NCI-H1105 (cell line): ENCODE data around the gene SLC25A48.

ENCODE experiments used
- DNase-seq: peaks from one replicate; lab custom pipeline; 2025; lab: John Stamatoyannopoulos, UW

The SLC25A48 gene, protein sequence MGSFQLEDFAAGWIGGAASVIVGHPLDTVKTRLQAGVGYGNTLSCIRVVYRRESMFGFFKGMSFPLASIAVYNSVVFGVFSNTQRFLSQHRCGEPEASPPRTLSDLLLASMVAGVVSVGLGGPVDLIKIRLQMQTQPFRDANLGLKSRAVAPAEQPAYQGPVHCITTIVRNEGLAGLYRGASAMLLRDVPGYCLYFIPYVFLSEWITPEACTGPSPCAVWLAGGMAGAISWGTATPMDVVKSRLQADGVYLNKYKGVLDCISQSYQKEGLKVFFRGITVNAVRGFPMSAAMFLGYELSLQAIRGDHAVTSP

DNA sequence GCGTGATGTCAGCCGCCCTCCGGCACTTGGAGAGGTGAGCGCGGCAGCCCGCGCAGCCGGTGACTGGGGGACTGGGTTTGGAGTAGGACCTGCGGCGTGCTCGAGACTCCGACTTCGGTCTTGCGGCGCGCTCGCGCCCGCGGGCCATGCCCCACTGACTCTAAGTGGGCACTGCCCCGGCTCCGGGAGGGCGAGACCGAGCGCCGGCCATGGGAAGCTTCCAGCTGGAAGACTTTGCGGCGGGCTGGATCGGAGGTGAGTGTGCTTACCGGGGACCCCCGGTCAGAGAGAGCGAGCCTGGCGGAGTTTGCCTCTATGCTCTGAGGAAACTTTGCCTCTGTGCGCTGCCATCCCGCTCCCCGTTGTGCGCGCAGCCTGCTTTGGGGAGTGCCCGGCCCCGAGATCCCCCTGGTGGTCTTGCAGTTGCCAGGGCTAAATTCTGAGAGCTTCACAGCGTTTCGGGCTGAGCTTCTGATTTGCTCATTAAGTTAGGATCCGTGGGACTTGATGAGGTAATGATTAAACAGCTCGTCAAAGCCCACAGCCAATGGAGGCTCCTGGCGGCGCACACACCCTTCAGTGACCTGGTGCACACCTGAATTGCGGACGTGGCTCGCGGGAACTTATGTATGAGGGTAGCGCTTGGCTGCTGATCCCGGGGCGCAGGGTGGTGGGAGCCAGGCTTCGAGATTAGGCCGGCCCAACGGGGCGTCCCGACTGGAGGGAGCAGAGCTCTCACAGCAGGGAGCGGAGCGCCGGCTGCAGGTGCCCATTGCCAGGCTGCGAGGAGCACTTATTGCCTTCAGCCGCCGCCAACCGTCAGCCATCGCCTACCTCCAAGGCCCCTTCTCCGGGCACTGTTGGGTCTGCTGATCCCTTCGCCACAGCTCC lies at the start of gene SLC25A48:
Gene SLC25A48 (plus strand): TSS at position 25 of the 891 bp plus-strand sequence. CDS start 185 bp downstream, at position 210.
- DNase-seq: peak; percentile 38

DNA sequence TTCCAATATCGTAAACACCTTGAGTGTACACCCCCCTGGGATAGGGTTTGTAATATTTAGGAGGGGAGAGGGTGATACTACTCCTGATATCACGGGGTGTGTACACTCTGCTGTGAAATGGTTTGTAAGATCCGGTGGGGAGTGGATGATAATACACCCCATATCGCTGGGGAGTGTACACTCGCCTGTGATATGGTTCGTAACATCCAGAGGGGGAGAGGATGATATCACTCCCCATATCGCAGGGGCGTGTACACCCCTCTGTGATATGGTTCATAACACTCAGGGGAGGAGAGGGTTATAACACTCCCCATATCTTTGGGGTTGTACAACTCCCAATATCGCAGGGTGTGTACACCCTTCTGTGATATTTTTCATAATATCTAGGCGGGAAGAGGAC lies 33.8 kb upstream of the SLC25A48 start:
- no peak for DNase-seq

DNA sequence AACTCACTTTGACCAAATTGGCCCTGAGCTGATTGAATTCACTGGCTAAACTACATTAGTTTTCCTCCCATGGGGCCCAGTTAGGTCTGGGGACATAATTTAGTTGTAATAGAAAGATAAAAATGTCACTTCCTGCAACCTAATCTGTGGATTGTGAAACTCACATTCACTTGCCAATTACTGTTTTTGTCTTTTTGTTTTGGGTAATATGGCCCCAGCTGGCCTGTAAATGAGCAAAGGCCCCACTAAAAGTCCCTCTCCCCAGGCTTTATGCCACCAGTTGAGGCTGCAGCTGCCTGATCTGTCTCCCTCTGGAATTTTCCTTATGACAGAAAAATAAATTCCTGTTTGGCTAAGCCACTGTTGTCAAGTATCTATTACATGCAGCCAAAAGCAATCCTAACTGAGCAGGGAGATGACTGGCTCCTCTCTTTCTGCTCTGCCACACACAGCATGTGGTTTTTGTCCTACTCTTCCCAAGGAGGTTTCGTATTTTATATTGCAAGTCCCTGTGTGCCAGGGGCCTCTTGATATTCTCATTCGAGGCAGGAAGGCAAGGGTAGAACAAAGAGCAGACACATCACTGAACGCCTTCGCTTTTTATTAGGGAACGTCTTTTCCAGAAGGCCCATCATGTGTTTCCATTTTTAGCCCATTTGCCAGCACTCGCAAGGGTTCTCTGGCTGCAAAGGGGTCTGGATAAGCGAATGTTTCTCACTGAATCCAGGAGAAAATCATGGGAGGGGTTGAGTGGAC lies 24.1 kb upstream of the SLC25A48 start:
- no peak for DNase-seq

DNA sequence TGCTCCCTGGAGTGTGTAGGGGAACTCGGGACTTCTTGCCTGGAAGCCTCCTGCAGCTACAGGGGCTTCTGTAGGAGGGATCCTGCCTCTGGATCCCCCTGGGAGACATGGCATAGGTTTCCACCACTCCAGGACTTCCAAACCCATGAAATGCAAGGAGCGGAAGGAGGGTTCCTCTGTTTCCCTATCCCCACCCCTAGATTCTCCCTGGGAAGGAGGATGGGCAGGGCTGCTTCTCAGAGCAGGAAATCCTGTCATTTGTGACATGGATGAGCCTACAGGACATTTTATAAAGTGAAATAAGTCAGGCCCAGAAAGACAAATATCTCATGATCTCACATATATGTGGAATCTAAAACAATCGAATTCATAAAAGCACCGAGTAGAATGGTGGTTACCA lies 23.5 kb upstream of the SLC25A48 start:
- DNase-seq: no peak

GRCh38 chr5:135813758-135814157 lies 20.7 kb upstream of the SLC25A48 start:
- no peak for DNase-seq

DNA sequence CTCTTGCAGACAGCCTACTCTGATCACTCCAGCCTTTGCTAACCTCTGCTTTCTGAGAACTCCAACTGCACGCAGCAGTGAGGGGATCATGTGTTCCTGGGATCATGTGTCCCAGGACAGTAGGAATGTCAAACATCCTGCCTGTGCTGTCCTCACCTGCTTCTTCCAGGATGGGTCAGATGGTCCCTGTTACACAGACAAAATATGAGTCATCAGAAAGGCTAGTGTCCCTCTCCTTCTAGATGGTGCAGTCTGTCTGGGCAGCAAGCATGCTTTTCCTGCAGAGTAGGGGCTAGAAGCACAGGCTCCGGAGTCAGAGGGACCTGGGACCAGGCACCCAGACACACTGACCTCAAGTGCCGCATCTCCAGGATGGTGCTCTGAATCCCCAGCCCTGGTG lies 20.1 kb upstream of the SLC25A48 start:
- DNase-seq: no peak

- DNase-seq: no peak
Observed at GRCh38 chr5:135814812-135815211, 19.7 kb upstream of the SLC25A48 start.

DNA sequence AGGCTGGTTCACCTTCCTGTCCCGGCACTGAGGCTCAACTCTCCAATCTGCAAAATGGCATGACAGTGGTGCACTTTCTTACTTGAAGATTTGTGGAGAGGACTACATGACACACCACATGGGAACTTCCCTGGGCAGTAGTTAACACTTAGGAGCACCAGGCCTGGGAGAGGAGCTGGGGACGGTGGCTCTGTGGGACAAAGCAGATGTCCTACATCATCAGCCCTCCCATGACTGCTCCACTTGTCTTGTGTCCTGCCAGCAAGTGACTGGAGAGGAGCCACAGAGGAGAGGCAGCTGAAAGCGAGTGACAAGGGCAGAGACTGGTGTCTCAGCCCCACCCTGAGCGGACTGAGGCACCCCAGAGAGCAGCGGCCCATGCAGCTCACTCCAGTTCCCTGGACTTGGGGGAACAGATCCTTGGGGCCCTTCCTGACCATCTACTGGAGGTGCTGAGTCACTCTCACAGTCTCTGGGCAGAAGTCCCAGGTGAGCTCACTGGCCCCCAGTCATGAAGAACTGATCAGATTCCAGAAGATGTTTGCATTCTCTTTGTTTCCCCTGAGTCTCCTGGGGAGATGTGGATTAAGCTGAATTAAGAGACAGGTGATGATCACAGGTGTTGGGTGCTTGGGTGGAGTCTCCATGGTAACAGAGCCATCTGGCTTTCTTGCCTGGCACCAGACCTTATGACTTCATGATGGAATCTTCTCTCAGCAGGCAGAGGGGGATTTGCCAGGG lies 13.2 kb upstream of the SLC25A48 start:
- DNase-seq: peak; percentile 33

DNA sequence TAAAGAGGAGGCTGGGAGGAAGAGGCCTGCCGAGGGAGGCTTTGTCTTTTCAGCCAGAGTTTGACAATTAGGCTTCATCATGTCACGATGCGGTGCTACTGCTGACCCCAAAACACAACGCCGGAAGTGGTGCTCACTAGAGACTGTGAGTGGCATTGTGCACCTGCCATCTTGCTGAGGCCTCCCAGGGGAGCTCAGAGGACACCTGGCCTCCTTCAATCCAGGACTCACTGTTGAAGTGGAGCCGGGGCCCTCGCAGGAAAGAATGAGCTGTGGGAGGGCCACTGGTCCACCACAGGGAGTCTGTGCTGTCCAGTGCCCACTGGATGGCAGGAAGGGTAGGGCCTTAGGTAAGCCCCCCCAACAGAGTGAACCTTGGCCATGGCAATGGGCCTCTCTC lies 12.7 kb upstream of the SLC25A48 start:
- peak; percentile 20 for DNase-seq

DNA sequence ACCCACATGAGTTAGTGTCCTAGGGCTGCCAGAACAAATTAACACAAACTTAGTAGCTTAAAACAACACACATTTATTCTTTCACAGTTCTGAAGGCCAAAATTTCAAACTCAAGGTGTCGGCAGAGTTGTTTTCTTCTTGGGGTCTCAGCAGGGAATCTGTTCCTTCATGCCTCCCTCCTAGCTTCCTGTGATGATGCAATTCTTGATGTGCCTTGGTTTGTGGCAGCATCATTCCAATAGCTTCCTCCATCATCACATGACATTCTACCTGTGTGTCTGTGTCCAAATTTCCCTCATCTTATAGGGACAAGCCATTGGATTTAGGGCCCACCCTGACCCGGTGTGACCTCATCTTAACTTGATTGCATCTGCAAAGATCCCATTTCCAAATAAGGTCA lies 12.2 kb upstream of the SLC25A48 start:
- DNase-seq: no peak

GRCh38 chr5:135822959-135823358 lies 11.5 kb upstream of the SLC25A48 start:
- DNase-seq: no peak

DNA sequence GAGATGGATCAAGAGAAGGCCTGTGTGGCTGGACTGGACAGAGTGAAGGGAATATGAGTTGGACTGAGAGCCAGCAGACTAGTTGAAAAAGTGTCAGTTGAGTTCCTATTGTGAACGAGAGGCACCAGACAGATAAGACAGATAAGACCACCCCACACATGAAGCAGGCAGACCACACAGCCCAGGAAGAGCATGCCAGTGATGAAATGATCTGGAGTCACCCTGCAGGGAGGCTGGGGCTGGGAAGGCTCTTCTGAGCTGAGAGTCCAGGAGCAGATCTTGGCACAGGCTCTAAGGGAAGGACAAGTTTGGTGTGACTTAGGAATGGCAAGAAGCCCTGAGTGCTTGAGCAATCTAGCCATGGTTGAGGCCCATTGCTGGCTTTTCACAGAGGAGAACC lies 10.6 kb upstream of the SLC25A48 start:
- DNase-seq: no peak

- no peak for DNase-seq
Observed at GRCh38 chr5:135824541-135825041, 9.9 kb upstream of the SLC25A48 start.

GRCh38 chr5:135825373-135826220 lies 8.9 kb upstream of the SLC25A48 start:
- DNase-seq: no peak

DNA sequence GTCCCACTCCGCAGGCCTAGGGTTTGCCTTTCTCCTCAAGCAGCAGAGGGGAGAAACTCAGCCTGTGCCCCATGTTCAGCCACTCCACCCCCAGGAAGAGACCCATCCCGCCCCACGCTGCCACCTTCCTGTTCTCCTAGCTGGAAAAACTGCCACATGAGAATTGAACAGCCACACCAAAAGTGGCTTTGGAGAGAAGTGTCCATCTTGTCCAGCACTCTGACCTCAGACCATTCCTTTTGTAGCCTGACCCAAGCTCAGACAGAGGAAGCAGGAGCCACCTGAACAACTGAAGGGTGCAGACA lies 8.3 kb upstream of the SLC25A48 start:
- DNase-seq: no peak

- no peak for DNase-seq
Observed at GRCh38 chr5:135826994-135827671, 7.3 kb upstream of the SLC25A48 start.

GRCh38 chr5:135827965-135828781 lies 6.3 kb upstream of the SLC25A48 start:
- DNase-seq: no peak

- DNase-seq: no peak
Observed at GRCh38 chr5:135828782-135829127, 5.7 kb upstream of the SLC25A48 start.

- no peak for DNase-seq
Observed at GRCh38 chr5:135829179-135829578, 5.3 kb upstream of the SLC25A48 start.
